ENCODE data around the gene ANGEL1. TPM values are rescaled to one million over a fixed set of nuclear protein-coding genes. Genes with fewer than 3 reads are reported as not detected.

The ANGEL1 gene
- total and polyA plus RNA-seq, 2 of the 8 experiments (the other 6 are each of a cell fraction or from before 2014, with no cell fraction given) = 26.8 to 27.2 TPM

DNA sequence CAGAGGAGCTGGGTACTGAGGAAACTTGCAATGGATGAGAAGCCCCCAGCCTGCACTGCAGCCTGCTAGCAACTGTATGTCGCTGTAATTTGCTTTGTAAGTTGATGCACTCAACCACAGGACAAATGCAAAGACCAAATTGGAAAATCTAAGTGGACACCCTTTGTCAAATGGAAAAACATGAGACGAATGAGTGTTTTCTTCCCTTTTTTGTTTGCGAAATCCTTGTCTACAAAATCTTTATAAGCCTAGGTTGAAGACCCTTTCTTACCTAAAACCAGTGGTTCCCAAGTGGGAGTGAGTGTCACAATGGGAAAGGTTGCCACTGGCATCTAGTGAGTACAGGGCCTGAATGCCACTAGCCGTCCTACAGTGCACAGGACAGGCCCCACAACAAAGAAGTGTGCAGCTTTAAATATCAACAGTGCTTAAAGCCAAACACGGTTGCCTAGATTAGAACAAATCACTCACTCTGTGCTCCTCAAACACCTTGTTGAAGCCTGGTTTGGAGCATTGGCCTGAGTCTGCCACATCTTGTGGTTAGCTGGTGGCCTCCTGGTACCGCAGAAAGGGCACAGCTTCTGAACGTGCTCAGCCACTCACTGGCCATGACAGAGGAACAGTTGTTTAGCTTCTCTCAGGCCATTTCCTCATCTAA, 59.0 kb downstream of the ANGEL1 start:
- no peaks in the 10 kb centered on the region for H3K9me3 ChIP-seq (ENCODE audit: insufficient read depth in 2 of 2, low read depth in 1 of 2, low read length in 1 of 2)
- ChIA-PET POLR2A (ENCODE audit: partially characterized antibody) (no interaction called here), CTCF (ENCODE audit: partially characterized antibody) (interaction anchor here (0.8 to 10.1 kb wide), 5 partner anchors 20 to 52 kb away, joined by 3 to 70 read pairs (median 4); no protein-coding TSS in a partner anchor)
- no peaks in the 10 kb centered on the region for H3K36me3 ChIP-seq (ENCODE audit: control insufficient read depth in 2 of 4, insufficient read depth in 4 of 4, low read length in 3 of 4)
- no peak overlapping the region for H2BK20ac ChIP-seq (ENCODE audit: low read length)
- no peak overlapping the region for H2BK5ac ChIP-seq (ENCODE audit: low read depth, low read length)
- H2BK120ac ChIP-seq (replicated peaks; ENCODE audit: low read depth, low read length) = no peak overlapping the region
- no peak overlapping the region for H2AFZ ChIP-seq (ENCODE audit: low read length)
- H3K14ac ChIP-seq (ENCODE audit: insufficient read length) = no peak overlapping the region
- DNase-seq (ENCODE audit: low read depth in 1 of 2, low spot score in 2 of 2) (no peak), FAIRE-seq (no peak)
- no peak overlapping the region for H3K4me2 ChIP-seq (ENCODE audit: insufficient read depth in 1 of 2, low read depth in 2 of 2, low read length in 2 of 2)
- H3K4ac ChIP-seq (replicated peaks; ENCODE audit: insufficient read length, low read depth, low read length) = no peak overlapping the region
- H2BK15ac ChIP-seq (ENCODE audit: low read length) = no peak overlapping the region
- H3K27ac ChIP-seq (ENCODE audit: low read depth, low read length) = no peak overlapping the region
- no peak overlapping the region for H3K18ac ChIP-seq (ENCODE audit: extremely low read depth, low read length)
- H3K56ac ChIP-seq (replicated peaks; ENCODE audit: insufficient read length, low read depth, low read length) = no peak overlapping the region
- H3K27me3 ChIP-seq (replicated peaks in 1 of 4; ENCODE audit: control insufficient read depth in 3 of 4, extremely low read depth in 1 of 4, insufficient read depth in 3 of 4, low read length in 3 of 4) = no peaks in the 10 kb centered on the region; a peak in 2 of 7 replicates
- H4K8ac ChIP-seq (ENCODE audit: extremely low read depth, insufficient read depth, low read length) = no peak overlapping the region
- no peaks in the 10 kb centered on the region for H3K4me1 ChIP-seq (replicated peaks in 1 of 4; ENCODE audit: control insufficient read depth in 3 of 4, insufficient read depth in 4 of 4, low read length in 3 of 4)
- no peaks in the 10 kb centered on the region for H3K23me2 ChIP-seq (ENCODE audit: low read depth, low read length)
- H3K4me3 ChIP-seq (ENCODE audit: extremely low read depth in 1 of 4, insufficient read depth in 2 of 4, low read depth in 3 of 4, low read length in 4 of 4) = no peak overlapping the region
- no peak overlapping the region for H3K9ac ChIP-seq (replicated peaks in 1 of 4; ENCODE audit: extremely low read depth in 1 of 4, low read depth in 3 of 4, low read length in 3 of 4)
- no peak overlapping the region for H2AK5ac ChIP-seq (ENCODE audit: low read depth, low read length)
- no peak overlapping the region for H3K23ac ChIP-seq (ENCODE audit: insufficient read length)
- 88% methylated on average over 7 of the region's 7 CpGs; no CpG with 5 or more reads in 1 of the 2 experiments for WGBS, 2 experiments (ENCODE audit: extremely low coverage in 1 of 2, insufficient coverage in 1 of 2, insufficient read length in 1 of 2, insufficient replicate concordance in 2 of 2, low coverage in 1 of 2, low lambda C conversion rate in 2 of 2, missing lambda C conversion rate in 1 of 2)
- H2BK12ac ChIP-seq (ENCODE audit: low read depth, low read length) = no peak overlapping the region
- H4K91ac ChIP-seq (replicated peaks; ENCODE audit: insufficient read length, low read length) = no peak overlapping the region
- no peak overlapping the region for H4K5ac ChIP-seq (ENCODE audit: insufficient read length, low read depth, low read length)
- H3K79me2 ChIP-seq (ENCODE audit: control insufficient read depth in 1 of 2, insufficient read depth in 2 of 2, low read length in 2 of 2) = no peaks in the 10 kb centered on the region
- no peaks in the 10 kb centered on the region for H3K79me1 ChIP-seq (ENCODE audit: low read depth, low read length)
- no peaks in the 10 kb centered on the region for H4K20me1 ChIP-seq (replicated peaks in 1 of 2; ENCODE audit: control insufficient read depth in 1 of 2, insufficient read depth in 2 of 2, low read length in 2 of 2)
- TF ChIP-seq, protein P1, sequence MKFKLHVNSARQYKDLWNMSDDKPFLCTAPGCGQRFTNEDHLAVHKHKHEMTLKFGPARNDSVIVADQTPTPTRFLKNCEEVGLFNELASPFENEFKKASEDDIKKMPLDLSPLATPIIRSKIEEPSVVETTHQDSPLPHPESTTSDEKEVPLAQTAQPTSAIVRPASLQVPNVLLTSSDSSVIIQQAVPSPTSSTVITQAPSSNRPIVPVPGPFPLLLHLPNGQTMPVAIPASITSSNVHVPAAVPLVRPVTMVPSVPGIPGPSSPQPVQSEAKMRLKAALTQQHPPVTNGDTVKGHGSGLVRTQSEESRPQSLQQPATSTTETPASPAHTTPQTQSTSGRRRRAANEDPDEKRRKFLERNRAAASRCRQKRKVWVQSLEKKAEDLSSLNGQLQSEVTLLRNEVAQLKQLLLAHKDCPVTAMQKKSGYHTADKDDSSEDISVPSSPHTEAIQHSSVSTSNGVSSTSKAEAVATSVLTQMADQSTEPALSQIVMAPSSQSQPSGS (IDR thresholded peaks at IDR 0.05; ENCODE audit: low read length) = no peak
- TF ChIP-seq HDAC2 (IDR thresholded peaks at IDR 0.05; ENCODE audit: borderline replicate concordance in 1 of 2, low read depth in 2 of 2, low read length in 2 of 2) (no peak), BACH1 (IDR thresholded peaks at IDR 0.05; ENCODE audit: low read length) (no peak), POU5F1 (IDR thresholded peaks at IDR 0.05; ENCODE audit: low read depth, low read length) (no peak), EZH2 (IDR thresholded peaks at IDR 0.05; ENCODE audit: low read depth, low read length, severe bottlenecking) (no peak), SIX5 (IDR thresholded peaks at IDR 0.05; ENCODE audit: low read depth, low read length) (no peak), CBX8 (IDR thresholded peaks at IDR 0.05; ENCODE audit: borderline replicate concordance, low read depth, low read length) (no peak)
- TF ChIP-seq, protein P2, sequence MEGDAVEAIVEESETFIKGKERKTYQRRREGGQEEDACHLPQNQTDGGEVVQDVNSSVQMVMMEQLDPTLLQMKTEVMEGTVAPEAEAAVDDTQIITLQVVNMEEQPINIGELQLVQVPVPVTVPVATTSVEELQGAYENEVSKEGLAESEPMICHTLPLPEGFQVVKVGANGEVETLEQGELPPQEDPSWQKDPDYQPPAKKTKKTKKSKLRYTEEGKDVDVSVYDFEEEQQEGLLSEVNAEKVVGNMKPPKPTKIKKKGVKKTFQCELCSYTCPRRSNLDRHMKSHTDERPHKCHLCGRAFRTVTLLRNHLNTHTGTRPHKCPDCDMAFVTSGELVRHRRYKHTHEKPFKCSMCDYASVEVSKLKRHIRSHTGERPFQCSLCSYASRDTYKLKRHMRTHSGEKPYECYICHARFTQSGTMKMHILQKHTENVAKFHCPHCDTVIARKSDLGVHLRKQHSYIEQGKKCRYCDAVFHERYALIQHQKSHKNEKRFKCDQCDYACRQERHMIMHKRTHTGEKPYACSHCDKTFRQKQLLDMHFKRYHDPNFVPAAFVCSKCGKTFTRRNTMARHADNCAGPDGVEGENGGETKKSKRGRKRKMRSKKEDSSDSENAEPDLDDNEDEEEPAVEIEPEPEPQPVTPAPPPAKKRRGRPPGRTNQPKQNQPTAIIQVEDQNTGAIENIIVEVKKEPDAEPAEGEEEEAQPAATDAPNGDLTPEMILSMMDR (IDR thresholded peaks at IDR 0.05; ENCODE audit: control extremely low read depth in 1 of 3, insufficient read depth in 1 of 3, low read depth in 1 of 3, low read length in 3 of 3) = no peak

Measured in H1 (cell line).